Measurements from ENCODE around the gene IQGAP3. TPM values are rescaled to one million over a fixed set of nuclear protein-coding genes. Genes with fewer than 3 reads are reported as not detected.

IQGAP3 gene
- total RNA-seq, 1 donor from 2014 or later, result 43.1 TPM

GRCh38 chr1:156481527-156481926 lies 90.8 kb downstream of the IQGAP3 start:
- no peak for TF ChIP-seq CTCF (conservative IDR thresholded peaks at IDR 0.05)
- peaks cover 13% of the 10 kb centered on the region for H3K36me3 Mint-ChIP-seq (ENCODE audit: low read depth)
- H3K27me3 Mint-ChIP-seq (ENCODE audit: low read depth), result no peaks in the 10 kb centered on the region
- no peak for DNase-seq (ENCODE audit: low read depth, low spot score)
- H3K9me3 Mint-ChIP-seq, result no peaks in the 10 kb centered on the region
- H3K4me3 Mint-ChIP-seq, result no peak overlapping the region
- H3K27ac Mint-ChIP-seq (ENCODE audit: unreplicated experiment), result no peak overlapping the region
- peaks cover 8% of the 10 kb centered on the region for H3K4me1 Mint-ChIP-seq

- no peak overlapping the region for H3K27ac Mint-ChIP-seq (ENCODE audit: unreplicated experiment)
- TF ChIP-seq CTCF (conservative IDR thresholded peaks at IDR 0.05), result peak; percentile 68
- peaks cover 6% of the 10 kb centered on the region for H3K4me1 Mint-ChIP-seq
- no peaks in the 10 kb centered on the region for H3K9me3 Mint-ChIP-seq
- peak; percentile 73 for DNase-seq (ENCODE audit: low read depth, low spot score)
- H3K36me3 Mint-ChIP-seq (ENCODE audit: low read depth), result peaks cover 13% of the 10 kb centered on the region
- no peak overlapping the region for H3K4me3 Mint-ChIP-seq
- no peaks in the 10 kb centered on the region for H3K27me3 Mint-ChIP-seq (ENCODE audit: low read depth)
These were observed 91.8 kb downstream of the IQGAP3 start for GRCh38 chr1:156480411-156481192.

- Mint-ChIP-seq H3K9me3 (no peaks in the 10 kb centered on the region), H3K27me3 (ENCODE audit: low read depth) (no peaks in the 10 kb centered on the region), H3K36me3 (ENCODE audit: low read depth) (peaks cover 13% of the 10 kb centered on the region), H3K27ac (ENCODE audit: unreplicated experiment) (no peak overlapping the region), H3K4me1 (peaks cover 6% of the 10 kb centered on the region), H3K4me3 (no peak overlapping the region)
- no peak for TF ChIP-seq CTCF (conservative IDR thresholded peaks at IDR 0.05)
- no peak for DNase-seq (ENCODE audit: low read depth, low spot score)
These were observed 92.4 kb downstream of the IQGAP3 start for GRCh38 chr1:156480016-156480370.

- peaks cover 6% of the 10 kb centered on the region for H3K4me1 Mint-ChIP-seq
- DNase-seq (ENCODE audit: low read depth, low spot score), result no peak
- H3K9me3 Mint-ChIP-seq, result no peaks in the 10 kb centered on the region
- H3K27ac Mint-ChIP-seq (ENCODE audit: unreplicated experiment), result no peak overlapping the region
- no peaks in the 10 kb centered on the region for H3K27me3 Mint-ChIP-seq (ENCODE audit: low read depth)
- no peak overlapping the region for H3K4me3 Mint-ChIP-seq
- peaks cover 13% of the 10 kb centered on the region for H3K36me3 Mint-ChIP-seq (ENCODE audit: low read depth)
- TF ChIP-seq CTCF (conservative IDR thresholded peaks at IDR 0.05), result no peak
These were observed 93.0 kb downstream of the IQGAP3 start for GRCh38 chr1:156479093-156480015.

- no peaks in the 10 kb centered on the region for H3K27me3 Mint-ChIP-seq (ENCODE audit: low read depth)
- H3K4me3 Mint-ChIP-seq, result no peak overlapping the region
- H3K27ac Mint-ChIP-seq (ENCODE audit: unreplicated experiment), result no peak overlapping the region
- H3K4me1 Mint-ChIP-seq, result peaks cover 6% of the 10 kb centered on the region
- H3K36me3 Mint-ChIP-seq (ENCODE audit: low read depth), result peaks cover 13% of the 10 kb centered on the region
- H3K9me3 Mint-ChIP-seq, result no peaks in the 10 kb centered on the region
- DNase-seq (ENCODE audit: low read depth, low spot score), result no peak
- no peak for TF ChIP-seq CTCF (conservative IDR thresholded peaks at IDR 0.05)
These were observed 94.1 kb downstream of the IQGAP3 start for GRCh38 chr1:156478250-156478627.

All from neural crest cell (in vitro differentiated cells).